ENCODE results near the gene NDUFA11.

Gene NDUFA11

DNA sequence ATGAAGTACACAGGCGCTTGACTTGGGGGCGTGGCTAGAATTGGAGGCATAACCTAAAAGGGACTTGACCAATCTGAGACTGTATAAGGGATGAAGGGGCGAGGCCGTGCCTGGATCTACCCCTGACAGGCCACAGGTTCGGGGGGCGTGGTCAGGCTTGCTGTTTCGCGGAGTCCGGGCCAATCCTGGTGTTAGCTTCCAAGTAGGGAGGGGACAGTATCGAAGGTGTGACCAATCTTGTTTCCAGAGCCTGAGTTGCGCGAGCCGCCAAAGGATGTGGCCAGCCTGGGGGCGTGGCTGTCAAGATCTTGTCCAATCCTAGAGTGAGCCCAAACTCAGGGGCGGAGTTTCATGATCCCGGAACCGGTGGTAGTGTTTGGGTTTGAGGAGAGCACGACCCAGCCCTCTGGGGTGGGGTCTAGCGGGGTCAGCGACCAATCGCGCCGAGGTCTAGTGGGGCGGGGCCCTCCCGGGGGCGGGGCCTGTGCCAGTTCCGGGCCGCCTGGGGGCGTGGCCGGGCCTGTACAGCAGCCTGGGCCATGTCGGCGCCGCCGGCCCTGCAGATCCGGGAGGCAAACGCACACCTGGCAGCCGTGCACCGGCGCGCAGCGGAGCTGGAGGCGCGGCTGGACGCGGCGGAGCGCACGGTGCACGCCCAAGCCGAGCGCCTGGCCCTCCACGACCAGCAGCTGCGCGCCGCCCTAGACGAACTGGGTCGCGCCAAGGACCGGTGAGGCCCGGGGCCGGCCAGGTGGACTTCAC lies 943 bp upstream of the NDUFA11 start, which contains the start of gene VMAC:
TSS of gene VMAC (plus strand) at position 521 of the 762 bp plus-strand sequence. CDS start at position 540, 19 bp downstream.
- TF ChIP-seq, protein P1, sequence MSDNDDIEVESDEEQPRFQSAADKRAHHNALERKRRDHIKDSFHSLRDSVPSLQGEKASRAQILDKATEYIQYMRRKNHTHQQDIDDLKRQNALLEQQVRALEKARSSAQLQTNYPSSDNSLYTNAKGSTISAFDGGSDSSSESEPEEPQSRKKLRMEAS (IDR thresholded peaks at IDR 0.05; ENCODE audit: low read depth, low read length) = peak; percentile 64
- TF ChIP-seq MYC (IDR thresholded peaks at IDR 0.05; ENCODE audit: low read depth, low read length) = peak; percentile 42
- TF ChIP-seq, protein P2, sequence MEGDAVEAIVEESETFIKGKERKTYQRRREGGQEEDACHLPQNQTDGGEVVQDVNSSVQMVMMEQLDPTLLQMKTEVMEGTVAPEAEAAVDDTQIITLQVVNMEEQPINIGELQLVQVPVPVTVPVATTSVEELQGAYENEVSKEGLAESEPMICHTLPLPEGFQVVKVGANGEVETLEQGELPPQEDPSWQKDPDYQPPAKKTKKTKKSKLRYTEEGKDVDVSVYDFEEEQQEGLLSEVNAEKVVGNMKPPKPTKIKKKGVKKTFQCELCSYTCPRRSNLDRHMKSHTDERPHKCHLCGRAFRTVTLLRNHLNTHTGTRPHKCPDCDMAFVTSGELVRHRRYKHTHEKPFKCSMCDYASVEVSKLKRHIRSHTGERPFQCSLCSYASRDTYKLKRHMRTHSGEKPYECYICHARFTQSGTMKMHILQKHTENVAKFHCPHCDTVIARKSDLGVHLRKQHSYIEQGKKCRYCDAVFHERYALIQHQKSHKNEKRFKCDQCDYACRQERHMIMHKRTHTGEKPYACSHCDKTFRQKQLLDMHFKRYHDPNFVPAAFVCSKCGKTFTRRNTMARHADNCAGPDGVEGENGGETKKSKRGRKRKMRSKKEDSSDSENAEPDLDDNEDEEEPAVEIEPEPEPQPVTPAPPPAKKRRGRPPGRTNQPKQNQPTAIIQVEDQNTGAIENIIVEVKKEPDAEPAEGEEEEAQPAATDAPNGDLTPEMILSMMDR (IDR thresholded peaks at IDR 0.05; ENCODE audit: low read depth, low read length) = no peak
- TF ChIP-seq POLR2A (IDR thresholded peaks at IDR 0.05; ENCODE audit: extremely low read depth, insufficient read length) = peak; percentile 64
- DNase-seq (ENCODE audit: low read depth) = peak; percentile 99
- H3K4me3 ChIP-seq (ENCODE audit: low read depth, low read length) = peak within 1 kb of the TSS; percentile 94

DNA sequence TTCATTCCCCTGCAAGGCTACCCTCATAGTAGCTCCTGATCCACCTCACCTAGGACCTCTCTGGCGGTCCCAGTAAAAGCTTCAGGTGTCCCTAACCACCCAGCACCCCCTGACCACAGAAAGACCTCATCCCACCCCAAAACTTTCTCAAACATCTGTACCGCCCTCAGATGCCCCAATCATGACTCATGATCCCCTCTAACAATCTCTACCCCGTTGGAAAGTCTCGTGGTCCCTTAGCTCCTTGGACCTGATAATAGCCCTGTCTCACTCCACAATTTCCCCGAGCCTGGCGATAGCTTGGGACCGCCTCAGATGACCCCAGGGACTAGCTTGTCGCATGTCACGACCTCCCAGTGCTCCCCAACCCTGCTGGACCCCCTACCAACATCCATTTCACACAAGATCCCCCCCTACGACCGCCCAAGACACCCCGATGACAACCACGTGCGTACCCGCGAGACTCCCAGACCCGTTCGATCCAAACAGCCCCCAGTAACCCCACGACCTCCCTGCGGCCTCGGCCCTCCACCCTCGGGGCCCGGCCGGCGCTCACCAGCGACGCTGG lies 450 bp downstream of the NDUFA11 start:
- H3K4me3 ChIP-seq (ENCODE audit: low read depth, low read length) = peak overlapping the region; percentile 94
- peak; percentile 22 for DNase-seq (ENCODE audit: low read depth)
- TF ChIP-seq, protein P1 (IDR thresholded peaks at IDR 0.05; ENCODE audit: low read depth, low read length) = peak; percentile 60; the same call in 1 of the 2 replicates
- TF ChIP-seq POLR2A (IDR thresholded peaks at IDR 0.05; ENCODE audit: extremely low read depth, insufficient read length) = no peak

DNA sequence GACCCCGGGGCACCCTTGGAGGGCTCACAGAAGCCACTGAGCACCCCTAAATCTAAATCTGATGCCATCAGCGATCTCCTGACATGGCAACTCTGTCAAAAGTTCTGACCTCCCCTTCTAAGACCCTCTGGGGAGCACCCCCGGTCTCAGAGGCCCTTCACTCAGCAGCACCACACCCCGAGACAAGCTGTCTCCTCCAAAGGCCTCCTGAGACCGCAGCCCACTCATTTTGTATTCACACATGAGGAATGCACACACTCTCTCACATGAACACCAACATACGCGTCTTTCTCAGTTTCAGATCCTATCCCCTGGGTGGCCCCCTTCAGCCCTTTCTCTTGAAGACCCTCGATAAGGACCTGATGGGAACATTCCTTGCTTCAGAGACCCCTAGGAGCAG lies 2.6 kb downstream of the NDUFA11 start:
- no peak for DNase-seq (ENCODE audit: low read depth)
- no peak overlapping the region for H3K4me3 ChIP-seq (ENCODE audit: low read depth, low read length)
- TF ChIP-seq, protein P1 (IDR thresholded peaks at IDR 0.05; ENCODE audit: low read depth, low read length) = no peak
- TF ChIP-seq MYC (IDR thresholded peaks at IDR 0.05; ENCODE audit: low read depth, low read length) (no peak), POLR2A (IDR thresholded peaks at IDR 0.05; ENCODE audit: extremely low read depth, insufficient read length) (no peak)
- TF ChIP-seq, protein P2 (IDR thresholded peaks at IDR 0.05; ENCODE audit: low read depth, low read length) = no peak

DNA sequence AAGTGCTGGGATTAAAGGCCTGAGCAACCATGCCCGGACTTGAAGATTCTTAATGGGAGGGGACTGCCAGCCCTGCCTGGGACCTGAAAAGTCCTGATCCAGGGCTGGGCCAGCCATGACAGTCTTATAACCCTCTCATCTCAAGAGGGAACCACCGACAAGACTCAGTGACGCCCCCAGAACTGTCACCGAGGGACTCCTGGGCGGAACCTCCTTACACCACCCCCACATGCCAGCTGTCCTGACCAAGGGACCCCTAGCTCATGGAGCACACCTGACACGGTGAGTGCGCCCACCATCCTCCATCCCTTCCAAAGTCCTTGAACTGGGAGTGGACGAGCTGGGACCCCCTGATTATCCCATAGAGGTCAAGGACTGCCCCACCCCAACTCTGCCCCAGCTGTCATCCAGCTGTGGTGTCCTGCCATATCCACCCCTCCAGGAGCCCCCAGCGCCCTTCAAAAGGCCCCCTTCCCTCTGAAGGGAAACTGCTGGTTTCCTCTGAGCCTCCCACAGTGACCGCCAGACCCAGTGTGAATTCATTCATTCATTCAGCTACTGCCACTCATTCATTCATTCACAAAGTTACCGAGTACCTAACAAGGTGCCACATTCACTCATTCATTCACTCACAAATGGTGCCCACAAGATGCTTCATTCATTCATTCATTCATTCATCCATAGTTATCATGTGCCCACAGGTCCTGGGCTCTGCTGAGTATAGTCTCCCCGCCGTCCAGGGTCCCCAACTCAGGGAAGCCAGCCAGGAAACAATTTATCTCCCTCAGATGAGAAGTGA lies 3.7 kb downstream of the NDUFA11 start:
- DNase-seq (ENCODE audit: low read depth) = no peak
- TF ChIP-seq POLR2A (IDR thresholded peaks at IDR 0.05; ENCODE audit: extremely low read depth, insufficient read length) (no peak), MYC (IDR thresholded peaks at IDR 0.05; ENCODE audit: low read depth, low read length) (no peak)
- TF ChIP-seq, protein P1 (IDR thresholded peaks at IDR 0.05; ENCODE audit: low read depth, low read length) = no peak
- TF ChIP-seq, protein P2 (IDR thresholded peaks at IDR 0.05; ENCODE audit: low read depth, low read length) = no peak
- no peak overlapping the region for H3K4me3 ChIP-seq (ENCODE audit: low read depth, low read length)

DNA sequence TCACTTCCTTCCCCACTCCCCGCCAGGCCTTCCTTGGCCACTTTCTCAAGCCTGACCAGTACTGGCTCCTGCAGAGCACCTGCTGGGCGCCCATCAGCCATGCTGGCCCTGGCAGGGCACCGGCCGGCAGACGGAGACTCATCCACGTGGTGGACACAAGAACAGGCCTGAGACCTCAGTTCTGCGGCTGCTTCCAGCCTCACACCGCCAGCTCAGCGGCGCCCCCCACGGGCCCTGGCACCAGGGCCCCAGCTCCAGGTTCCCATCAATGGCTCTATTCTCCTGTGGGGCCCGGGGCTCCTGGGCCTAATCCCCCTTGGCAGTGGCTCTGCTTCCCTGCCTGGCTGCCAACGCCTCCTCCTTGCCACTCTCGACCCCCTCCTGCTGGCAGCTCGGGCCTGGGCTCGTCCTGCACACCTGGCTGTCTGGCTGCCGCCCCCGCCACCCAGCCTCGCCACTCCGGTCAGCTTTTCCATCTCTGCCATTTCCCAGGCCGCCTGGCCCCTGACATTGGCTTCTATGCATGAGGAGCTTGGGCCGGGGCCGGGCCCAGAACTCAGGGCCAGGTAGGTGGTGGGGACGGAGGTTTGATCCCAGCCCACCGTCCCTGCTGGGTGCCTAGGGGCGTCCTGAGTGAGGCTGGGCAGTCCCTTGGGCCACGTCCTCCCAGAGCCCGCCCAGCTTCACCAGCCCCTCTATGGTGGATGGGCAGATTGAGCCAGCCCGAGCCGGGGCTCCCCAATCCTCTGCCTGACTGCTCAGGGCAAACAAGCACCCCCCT lies 6.2 kb downstream of the NDUFA11 start:
- H3K4me3 ChIP-seq (ENCODE audit: low read depth, low read length) = no peak overlapping the region
- DNase-seq (ENCODE audit: low read depth) = no peak
- TF ChIP-seq MYC (IDR thresholded peaks at IDR 0.05; ENCODE audit: low read depth, low read length) (no peak), POLR2A (IDR thresholded peaks at IDR 0.05; ENCODE audit: extremely low read depth, insufficient read length) (no peak)
- TF ChIP-seq, protein P2 (IDR thresholded peaks at IDR 0.05; ENCODE audit: low read depth, low read length) = no peak
- TF ChIP-seq, protein P1 (IDR thresholded peaks at IDR 0.05; ENCODE audit: low read depth, low read length) = no peak

Data from NB4 (cell line).